Liver (tissue), 9 donors: ENCODE data around the gene RING1. TPM values are rescaled to one million over a fixed set of nuclear protein-coding genes. Genes with fewer than 3 reads are reported as not detected.

ENCODE experiments used
- DNase-seq: peaks from one replicate; pipeline ENCODE4 v3.0.0-alpha.2; 2017; ENCODE audit warnings: low spot score
- H3K27ac ChIP-seq, 2 donors: one replicate each; pipeline ENCODE4 v1.7.0; 2013; ENCODE audit warnings: inconsistent platforms in 2 of 2, low read length in 2 of 2, control low read depth in 1 of 2, low read depth in 1 of 2, mild to moderate bottlenecking in 1 of 2
- H3K27me3 ChIP-seq, 4 donors: one replicate each; pipeline versions ENCODE4 v1.6.1 to v1.7.0; 2013; ENCODE audit warnings: low read length in 3 of 4, inconsistent platforms in 1 of 4, mild to moderate bottlenecking in 1 of 4, moderate library complexity in 1 of 4; ENCODE audit not compliant: control insufficient read depth in 4 of 4, insufficient read depth in 4 of 4
- H3K36me3 ChIP-seq, 4 donors: one replicate each; pipeline versions ENCODE4 v1.6.1 to v1.7.0; 2013; ENCODE audit warnings: low read length in 3 of 4, mild to moderate bottlenecking in 3 of 4, low read depth in 1 of 4, moderate library complexity in 1 of 4; ENCODE audit not compliant: control insufficient read depth in 4 of 4, insufficient read depth in 3 of 4
- H3K4me1 ChIP-seq, 4 donors: one replicate each; pipeline versions ENCODE4 v1.6.1 to v1.7.0; 2013; ENCODE audit warnings: low read length in 3 of 4, mild to moderate bottlenecking in 3 of 4, moderate library complexity in 1 of 4; ENCODE audit not compliant: control insufficient read depth in 4 of 4, insufficient read depth in 4 of 4
- H3K4me3 ChIP-seq, 3 donors: one replicate each; pipeline versions ENCODE4 v1.6.1 to v1.7.0; 2013; ENCODE audit warnings: low read length in 3 of 3, control low read depth in 1 of 3, low read depth in 1 of 3, mild to moderate bottlenecking in 1 of 3
- H3K9ac ChIP-seq, 2 donors: one replicate each; pipeline ENCODE4 v1.7.0; 2013; ENCODE audit warnings: low read length in 2 of 2, mild to moderate bottlenecking in 2 of 2, moderate library complexity in 2 of 2, control low read depth in 1 of 2, low read depth in 1 of 2
- H3K9me3 ChIP-seq, 4 donors: one replicate each; pipeline versions ENCODE4 v1.6.1 to v1.7.0; 2013; ENCODE audit warnings: low read length in 3 of 4; ENCODE audit not compliant: control insufficient read depth in 4 of 4
- ATF3 ChIP-seq: IDR thresholded peaks from 2 replicates; pipeline ENCODE4 v1.6.1; 2016; ENCODE audit warnings: antibody characterized with exemption
- CTCF ChIP-seq: fragments of 150-350 bp; IDR thresholded peaks from 2 replicates; pipeline ENCODE4 v1.5.1; 2017; ENCODE audit warnings: improper control_type of control experiment, low read depth, low read length; ENCODE audit not compliant: missing input control
- EGR1 ChIP-seq, 2 donors: IDR thresholded peaks; 2 replicates each; pipeline ENCODE4 v1.6.1; 2016 to 2018; ENCODE audit warnings: antibody characterized with exemption in 2 of 2, low read depth in 2 of 2
- FOXA1 ChIP-seq: IDR thresholded peaks from 2 replicates; pipeline ENCODE4 v1.6.1; 2016; ENCODE audit warnings: antibody characterized with exemption
- FOXA2 ChIP-seq: IDR thresholded peaks from 2 replicates; pipeline ENCODE4 v1.6.1; 2016; ENCODE audit warnings: antibody characterized with exemption
- GABPA ChIP-seq, 2 donors: IDR thresholded peaks in 1 of 2; conservative IDR thresholded peaks in 1 of 2; 2 replicates each; pipeline ENCODE4 v1.6.1; 2016; ENCODE audit warnings: antibody characterized with exemption in 2 of 2, mild to moderate bottlenecking in 1 of 2, moderate library complexity in 1 of 2
- HNF4A ChIP-seq, 2 donors: conservative IDR thresholded peaks; 2 replicates each; pipeline ENCODE4 v1.6.1; 2016; ENCODE audit warnings: antibody characterized with exemption in 2 of 2, mild to moderate bottlenecking in 2 of 2
- HNF4G ChIP-seq: IDR thresholded peaks from 2 replicates; pipeline ENCODE4 v1.6.1; 2016; ENCODE audit warnings: antibody characterized with exemption
- JUND ChIP-seq, 2 donors: IDR thresholded peaks; 2 replicates each; pipeline ENCODE4 v1.6.1; 2016; ENCODE audit warnings: antibody characterized with exemption in 2 of 2
- NR2F2 ChIP-seq: IDR thresholded peaks from 2 replicates; pipeline ENCODE4 v1.6.1; 2016; ENCODE audit warnings: antibody characterized with exemption
- RAD21 ChIP-seq, 2 donors: IDR thresholded peaks; 2 replicates each; pipeline ENCODE4 v1.6.1; 2016; ENCODE audit warnings: antibody characterized with exemption in 2 of 2, mild to moderate bottlenecking in 2 of 2
- REST ChIP-seq: IDR thresholded peaks from 2 replicates; pipeline ENCODE4 v1.6.1; 2016; ENCODE audit warnings: antibody characterized with exemption, mild to moderate bottlenecking
- RXRA ChIP-seq, 2 donors: IDR thresholded peaks; 2 replicates each; pipeline ENCODE4 v1.6.1; 2017 to 2018; ENCODE audit warnings: antibody characterized with exemption in 2 of 2, mild to moderate bottlenecking in 1 of 2
- SP1 ChIP-seq: IDR thresholded peaks from 2 replicates; pipeline ENCODE4 v1.6.1; 2018; ENCODE audit warnings: antibody characterized with exemption, mild to moderate bottlenecking
- TAF1 ChIP-seq: conservative IDR thresholded peaks from 2 replicates; pipeline ENCODE4 v1.6.1; 2016; ENCODE audit warnings: antibody characterized with exemption, mild to moderate bottlenecking
- YY1 ChIP-seq: IDR thresholded peaks from 2 replicates; pipeline ENCODE4 v1.6.1; 2016; ENCODE audit warnings: antibody characterized with exemption, mild to moderate bottlenecking
- ZBTB33 ChIP-seq: IDR thresholded peaks from 2 replicates; pipeline ENCODE4 v1.6.1; 2016; ENCODE audit warnings: antibody characterized with exemption
- WGBS: extraction: QIAGEN DNeasy Blood & Tissue Kit; methylation state at CpG from one replicate; pipeline ENCODE4 v1.1.7; 2013; 5-methylcytosine and 5-hydroxymethylcytosine counted together
- polyA plus RNA-seq, 2 donors: library from polyadenylated mRNA; stranded (reverse) in 1 of 2; unstranded in 1 of 2; fragments of 200-250 nt in 1 of 2; fragments of >200 nt in 1 of 2; fragmentation: Nextera tagmentation in 1 of 2; extraction: Ambion mirVana in 1 of 2; gene quantifications; one replicate each; pipeline versions ENCODE4 v1.2.1 to v1.2.3, GENCODE V29; 2013 to 2015
- total RNA-seq, 2 donors: library from RNA; depleted of rRNA; stranded (reverse); fragments of >200 nt; gene quantifications; one replicate each; pipeline ENCODE4 v1.2.3, GENCODE V29; 2014
- TF ChIP-seq, protein P1 (sequence below): IDR thresholded peaks from 2 replicates; pipeline ENCODE4 v1.6.1; 2016; ENCODE audit warnings: antibody characterized with exemption
- donor health status: healthy.
- donor health status: healthy.
- donor health status: healthy.
- donor health status: healthy.
- donor health status: healthy.

Gene RING1
- total and polyA plus RNA-seq, 4 donors = 4.4 to 19.7 (median 14.9) TPM

- no peak for TF ChIP-seq RAD21 (IDR thresholded peaks at IDR 0.05)
- TF ChIP-seq GABPA (IDR thresholded peaks at IDR 0.05 in 1 of 2, conservative IDR thresholded peaks at IDR 0.05 in 1 of 2) = no peak
- TF ChIP-seq SP1 = no peak
These were observed 44.1 kb upstream of the RING1 start (continued) for GRCh38 chr6:33164176-33164575.

GRCh38 chr6:33164665-33165373, 43.5 kb upstream of the RING1 start:
- 62% methylated on average over 14 of the region's 14 CpGs for WGBS
- H3K4me3 ChIP-seq = no peak overlapping the region
- no peaks in the 10 kb centered on the region for H3K27me3 ChIP-seq
- peaks cover 1 to 11% (median 5%) of the 10 kb centered on the region in 4 donors for H3K4me1 ChIP-seq
- DNase-seq = no peak
- no peaks in the 10 kb centered on the region for H3K9me3 ChIP-seq
- H3K27ac ChIP-seq = no peak overlapping the region
- no peak for TF ChIP-seq HNF4G
- no peak overlapping the region for H3K9ac ChIP-seq
- no peaks in the 10 kb centered on the region for H3K36me3 ChIP-seq

DNA sequence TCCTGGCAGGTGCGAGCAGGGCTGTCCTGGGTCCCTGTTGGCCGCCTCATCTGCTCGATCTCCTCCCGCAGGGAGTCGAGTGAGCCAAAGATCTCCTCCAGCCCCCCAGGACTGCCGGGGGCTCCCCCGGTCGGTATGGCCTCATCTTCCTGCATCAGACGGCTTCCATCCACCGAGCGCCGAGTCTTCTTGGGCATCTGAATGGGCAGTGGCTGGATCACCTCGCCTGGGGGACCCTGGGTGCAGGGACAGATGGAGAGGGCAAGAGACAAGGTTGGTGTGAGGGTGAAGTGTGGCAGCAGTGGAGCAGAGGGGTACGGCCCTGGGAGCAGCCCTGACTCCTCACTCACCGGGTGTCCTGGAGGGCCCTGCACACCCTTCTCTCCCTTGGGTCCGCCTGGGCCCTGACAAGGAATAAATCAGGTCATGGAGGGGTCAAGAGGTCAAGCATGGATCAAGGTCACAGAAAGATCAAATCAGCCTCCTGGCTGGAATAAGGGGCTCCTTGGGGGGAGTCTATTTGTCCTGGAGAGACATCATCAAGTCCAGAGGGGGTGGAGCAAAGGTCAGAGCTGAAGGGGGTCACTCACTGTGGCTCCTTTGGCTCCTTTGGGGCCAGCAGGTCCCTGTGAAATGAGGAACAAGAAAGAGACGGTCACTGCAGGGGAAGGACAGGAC, 42.6 kb upstream of the RING1 start:
- DNase-seq = no peak
- no peaks in the 10 kb centered on the region for H3K9me3 ChIP-seq
- H3K27ac ChIP-seq = no peak overlapping the region
- H3K27me3 ChIP-seq = no peaks in the 10 kb centered on the region
- H3K4me3 ChIP-seq = no peak overlapping the region
- TF ChIP-seq SP1 (no peak), FOXA2 (no peak), RAD21 (IDR thresholded peaks at IDR 0.05) (no peak), RXRA (IDR thresholded peaks at IDR 0.05) (no peak), ATF3 (no peak), REST (no peak), JUND (IDR thresholded peaks at IDR 0.05) (no peak), FOXA1 (no peak), GABPA (IDR thresholded peaks at IDR 0.05 in 1 of 2, conservative IDR thresholded peaks at IDR 0.05 in 1 of 2) (no peak), CTCF (no peak), ZBTB33 (no peak), YY1 (no peak), HNF4G (no peak), HNF4A (conservative IDR thresholded peaks at IDR 0.05) (no peak), TAF1 (no peak), EGR1 (IDR thresholded peaks at IDR 0.05; ENCODE audit: low read depth in 2 of 2) (no peak), NR2F2 (no peak)
- TF ChIP-seq, protein P1, sequence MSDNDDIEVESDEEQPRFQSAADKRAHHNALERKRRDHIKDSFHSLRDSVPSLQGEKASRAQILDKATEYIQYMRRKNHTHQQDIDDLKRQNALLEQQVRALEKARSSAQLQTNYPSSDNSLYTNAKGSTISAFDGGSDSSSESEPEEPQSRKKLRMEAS = no peak
- no peak overlapping the region for H3K9ac ChIP-seq
- peaks cover 1 to 9% (median 5%) of the 10 kb centered on the region in 4 donors for H3K4me1 ChIP-seq
- 89% methylated on average over 17 of the region's 17 CpGs for WGBS
- H3K36me3 ChIP-seq = no peaks in the 10 kb centered on the region
